OCI-LY7 (cell line): Measurements from ENCODE around the gene UBE3A.

Experiments used
- CTCF ChIP-seq: fragments of 200-600 bp; sonication (generic); conservative IDR thresholded peaks from 2 replicates; pipeline ENCODE4 v1.5.1; 2014; ENCODE audit warnings: mild to moderate bottlenecking, antibody characterized with exemption, low read length, moderate library complexity, mixed read lengths
- EZH2phosphoT487 ChIP-seq: fragments of 200-600 bp; sonication (generic); IDR thresholded peaks from 2 replicates; pipeline ENCODE4 v1.6.1; 2018; ENCODE audit warnings: low read depth, borderline replicate concordance, mild to moderate bottlenecking, mixed run types, antibody characterized with exemption, low read length, moderate library complexity, mixed read lengths

- TF ChIP-seq CTCF (no peak), EZH2phosphoT487 (no peak)
Measured at GRCh38 chr15:25416693-25417092, 22.1 kb downstream of the UBE3A start.
